IPS-20b (cell line): ENCODE results near the gene PLXNA3.
A peak's percentile ranks its signal among the peaks of the same experiment; 100 is the strongest.

Experiments
- H3K27ac ChIP-seq: one replicate; pipeline ENCODE4 v1.5.1; 2013; ENCODE audit warnings: low read length
- H3K27me3 ChIP-seq: 2 replicates; pipeline ENCODE4 v1.6.1; 2013; ENCODE audit warnings: mild to moderate bottlenecking, low read length, inconsistent platforms; ENCODE audit not compliant: insufficient read depth
- H3K36me3 ChIP-seq: 2 replicates; pipeline ENCODE4 v1.6.1; 2013; ENCODE audit warnings: low read depth, mild to moderate bottlenecking, inconsistent platforms, low read length, moderate library complexity; ENCODE audit not compliant: insufficient read depth
- H3K4me1 ChIP-seq: 2 replicates; pipeline ENCODE4 v1.6.1; 2013; ENCODE audit warnings: mild to moderate bottlenecking, control low read depth, inconsistent platforms, low read length, moderate library complexity; ENCODE audit not compliant: insufficient read depth
- H3K4me3 ChIP-seq: 2 replicates; pipeline ENCODE4 v1.5.1; 2013; ENCODE audit warnings: mild to moderate bottlenecking, low read length, inconsistent platforms
- H3K9ac ChIP-seq: 2 replicates; pipeline ENCODE4 v1.6.1; 2013; ENCODE audit warnings: low read depth, mild to moderate bottlenecking, inconsistent platforms, low read length, moderate library complexity
- H3K9me3 ChIP-seq: 2 replicates; pipeline ENCODE4 v1.6.1; 2013; ENCODE audit warnings: mild to moderate bottlenecking, low read depth, low read length, inconsistent platforms; ENCODE audit not compliant: insufficient read depth

PLXNA3 gene

DNA sequence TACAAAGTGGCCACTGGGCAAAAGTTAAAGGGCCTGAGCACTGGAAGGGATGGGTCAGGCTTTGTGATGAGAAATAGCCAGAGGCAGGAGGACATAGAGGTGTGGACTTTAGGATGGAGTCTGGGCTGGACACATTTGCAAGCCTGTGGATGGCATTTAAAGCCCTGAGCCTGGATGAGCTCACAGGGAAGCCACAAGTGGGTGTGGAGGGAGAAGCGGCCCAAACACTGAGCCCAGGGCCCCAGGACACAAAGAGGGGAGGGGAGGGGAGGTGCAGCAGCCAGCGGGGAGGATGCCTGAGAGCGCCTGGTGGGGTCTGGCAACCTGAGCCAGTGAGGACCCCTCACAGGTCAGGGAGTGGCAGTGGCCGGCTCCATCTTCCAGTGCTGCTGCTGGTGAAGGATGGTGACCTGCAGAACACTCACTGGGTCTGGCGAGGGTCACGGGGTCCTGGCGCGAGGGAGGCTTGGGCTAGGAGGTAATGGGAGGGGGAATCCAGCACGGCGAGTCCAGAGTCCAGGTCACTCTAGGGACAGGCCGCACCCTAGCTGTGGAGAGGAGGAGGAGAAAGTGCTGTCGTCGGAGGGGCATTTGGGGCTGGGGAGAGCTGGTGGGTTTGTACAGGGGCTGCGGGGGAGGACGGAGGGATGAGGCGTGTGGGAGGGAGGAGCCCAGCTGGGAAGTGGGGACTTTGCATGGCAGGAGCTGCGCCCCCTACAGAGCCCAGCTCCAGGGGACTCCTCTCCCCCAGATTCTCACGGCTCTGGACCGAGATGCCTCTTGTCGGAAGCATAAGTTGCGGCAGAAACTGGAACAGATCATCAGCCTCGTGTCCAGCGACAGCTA lies 14.0 kb downstream of the PLXNA3 start:
- Histone ChIP-seq H3K9me3 (no peaks in the 10 kb centered on the region), H3K4me3 (no peak overlapping the region), H3K4me1 (no peaks in the 10 kb centered on the region), H3K27me3 (no peaks in the 10 kb centered on the region), H3K36me3 (no peaks in the 10 kb centered on the region; the same call in none of the 2 replicates), H3K9ac (no peak overlapping the region), H3K27ac (no peak overlapping the region)

DNA sequence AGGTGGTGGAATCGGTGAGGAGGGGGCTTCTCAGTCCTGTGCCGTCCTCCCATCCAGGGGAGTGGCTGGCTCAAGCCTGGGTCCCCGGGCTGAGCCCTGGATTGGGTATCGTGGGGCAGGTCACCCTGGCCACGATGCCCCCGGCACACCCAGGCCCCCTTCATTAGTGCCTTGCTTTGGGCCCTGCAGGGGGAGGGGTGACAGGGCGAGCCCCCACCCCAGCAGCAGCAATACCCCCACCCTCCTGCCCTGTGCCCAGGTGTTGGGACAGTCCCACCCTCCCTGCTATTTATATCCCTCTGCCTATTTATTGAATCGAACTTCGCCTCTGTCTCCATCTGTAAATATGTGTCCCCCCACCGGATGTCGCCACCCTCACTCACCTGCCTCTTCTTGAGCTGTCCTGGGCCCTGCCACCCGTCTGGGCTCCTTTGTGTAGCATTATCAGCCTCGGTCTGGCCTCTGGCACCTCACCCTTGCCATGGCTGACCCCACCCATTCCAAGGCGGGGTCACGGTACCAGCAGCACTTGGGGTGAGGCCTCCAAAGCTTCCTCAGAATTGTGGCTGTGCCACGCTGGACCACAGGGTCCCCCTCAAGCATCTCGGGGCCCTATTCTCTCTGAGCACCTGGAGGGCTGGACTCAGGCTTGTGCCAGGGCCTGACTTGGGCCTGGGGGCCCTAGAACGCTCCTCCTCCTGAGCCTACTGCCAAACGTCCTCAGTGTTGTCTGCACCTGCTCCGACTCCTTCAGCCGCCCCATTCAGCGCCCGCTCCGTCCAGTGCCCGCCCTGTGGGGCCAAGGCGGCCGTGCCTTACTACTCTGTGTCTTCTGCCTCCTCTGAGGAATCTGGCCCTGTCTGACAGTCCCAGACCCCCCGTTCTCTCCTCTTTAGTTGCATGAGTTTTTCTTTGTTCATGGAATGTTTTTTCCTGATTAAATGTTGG lies 14.9 kb downstream of the PLXNA3 start:
- no peaks in the 10 kb centered on the region for H3K4me1 ChIP-seq
- H3K9ac ChIP-seq, result no peak overlapping the region
- no peak overlapping the region for H3K4me3 ChIP-seq
- no peaks in the 10 kb centered on the region; the same call in none of the 2 replicates for H3K36me3 ChIP-seq
- H3K27me3 ChIP-seq, result no peaks in the 10 kb centered on the region; the same call in 1 of the 2 replicates
- H3K27ac ChIP-seq, result no peak overlapping the region
- no peaks in the 10 kb centered on the region for H3K9me3 ChIP-seq

DNA sequence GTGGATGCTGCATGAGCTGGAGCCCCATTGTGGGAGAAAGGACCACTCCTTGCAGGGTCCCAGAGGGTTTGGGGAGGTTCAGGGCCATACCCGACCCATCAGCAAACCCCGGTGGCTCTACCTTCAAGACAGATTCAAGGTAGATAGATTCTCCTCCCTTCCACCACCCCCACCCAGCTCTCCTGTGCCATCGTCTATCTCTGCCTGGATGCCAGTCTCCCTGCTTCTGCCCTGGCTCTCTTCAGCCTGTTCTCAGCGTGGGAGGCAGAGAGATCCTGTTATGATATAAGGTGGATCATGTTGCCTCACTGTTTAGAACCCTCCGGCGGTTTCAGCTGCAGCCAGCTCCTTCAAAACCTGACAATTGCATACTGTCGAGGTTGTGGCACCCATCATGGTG lies 15.6 kb downstream of the PLXNA3 start:
- no peaks in the 10 kb centered on the region for H3K4me1 ChIP-seq
- no peak overlapping the region for H3K27ac ChIP-seq
- H3K27me3 ChIP-seq, result no peaks in the 10 kb centered on the region; the same call in 1 of the 2 replicates

DNA sequence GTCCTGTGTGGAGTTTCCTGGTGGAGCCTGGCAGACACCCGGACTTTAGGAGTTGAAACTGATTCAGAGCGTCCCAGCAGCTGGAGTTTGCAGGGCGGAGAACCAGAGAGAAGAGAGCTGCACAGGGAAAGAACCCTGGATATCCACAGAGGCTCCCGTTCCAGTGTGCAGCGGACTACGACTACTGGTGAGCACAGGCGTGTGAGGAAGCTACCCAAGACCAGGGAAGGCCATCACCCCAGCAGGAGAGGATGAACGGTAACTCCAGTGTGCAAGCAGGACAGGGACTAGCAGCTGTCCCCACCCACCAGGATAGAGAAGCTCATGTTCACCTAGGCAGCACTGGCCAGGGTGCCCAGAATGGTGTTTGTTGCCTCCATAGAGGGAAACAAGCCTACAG lies 18.7 kb downstream of the PLXNA3 start:
- H3K9ac ChIP-seq, result no peak overlapping the region
- H3K27me3 ChIP-seq, result no peaks in the 10 kb centered on the region; the same call in 1 of the 2 replicates
- H3K4me1 ChIP-seq, result no peaks in the 10 kb centered on the region
- H3K9me3 ChIP-seq, result no peaks in the 10 kb centered on the region
- no peak overlapping the region for H3K27ac ChIP-seq
- H3K4me3 ChIP-seq, result no peak overlapping the region
- H3K36me3 ChIP-seq, result no peaks in the 10 kb centered on the region

More for the DNA sequence above, 15.6 kb downstream of the PLXNA3 start:
- Histone ChIP-seq H3K4me3 (no peak overlapping the region), H3K9me3 (no peaks in the 10 kb centered on the region), H3K9ac (no peak overlapping the region), H3K36me3 (no peaks in the 10 kb centered on the region; the same call in none of the 2 replicates)

DNA sequence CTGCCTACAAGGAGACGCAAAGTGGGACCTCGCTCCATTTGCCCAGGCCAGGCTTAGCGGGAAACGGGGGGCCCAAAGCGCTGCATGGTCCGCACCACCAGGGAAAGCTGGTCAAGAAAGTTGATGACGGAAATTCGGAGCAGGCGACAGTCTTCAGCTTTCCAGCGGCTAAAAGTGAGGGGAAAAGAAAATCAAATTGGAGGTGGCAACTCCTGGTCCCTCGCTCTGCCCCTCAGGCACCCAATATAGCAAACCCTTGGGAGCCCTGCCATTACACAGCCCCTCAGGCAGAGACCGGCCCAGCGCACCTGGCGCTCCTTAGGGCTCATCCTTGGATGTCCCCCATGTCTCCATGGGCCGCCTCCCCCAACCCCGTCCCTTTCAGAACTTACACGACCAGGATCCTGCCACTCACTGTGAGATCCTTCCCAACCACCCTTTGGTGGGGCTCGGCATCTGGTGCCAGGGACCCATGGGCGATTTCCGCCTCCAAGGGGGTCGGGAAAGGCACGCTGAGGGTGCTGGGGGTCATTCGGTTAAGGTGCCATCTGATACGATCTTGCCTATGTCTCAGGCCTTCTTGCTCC lies 19.9 kb downstream of the PLXNA3 start:
- H3K27me3 ChIP-seq, result no peaks in the 10 kb centered on the region; the same call in 1 of the 2 replicates
- H3K4me1 ChIP-seq, result no peaks in the 10 kb centered on the region
- H3K9me3 ChIP-seq, result no peaks in the 10 kb centered on the region
- peak overlapping the region; percentile 60 for H3K4me3 ChIP-seq
- no peak overlapping the region for H3K27ac ChIP-seq
- no peak overlapping the region for H3K9ac ChIP-seq
- H3K36me3 ChIP-seq, result no peaks in the 10 kb centered on the region

DNA sequence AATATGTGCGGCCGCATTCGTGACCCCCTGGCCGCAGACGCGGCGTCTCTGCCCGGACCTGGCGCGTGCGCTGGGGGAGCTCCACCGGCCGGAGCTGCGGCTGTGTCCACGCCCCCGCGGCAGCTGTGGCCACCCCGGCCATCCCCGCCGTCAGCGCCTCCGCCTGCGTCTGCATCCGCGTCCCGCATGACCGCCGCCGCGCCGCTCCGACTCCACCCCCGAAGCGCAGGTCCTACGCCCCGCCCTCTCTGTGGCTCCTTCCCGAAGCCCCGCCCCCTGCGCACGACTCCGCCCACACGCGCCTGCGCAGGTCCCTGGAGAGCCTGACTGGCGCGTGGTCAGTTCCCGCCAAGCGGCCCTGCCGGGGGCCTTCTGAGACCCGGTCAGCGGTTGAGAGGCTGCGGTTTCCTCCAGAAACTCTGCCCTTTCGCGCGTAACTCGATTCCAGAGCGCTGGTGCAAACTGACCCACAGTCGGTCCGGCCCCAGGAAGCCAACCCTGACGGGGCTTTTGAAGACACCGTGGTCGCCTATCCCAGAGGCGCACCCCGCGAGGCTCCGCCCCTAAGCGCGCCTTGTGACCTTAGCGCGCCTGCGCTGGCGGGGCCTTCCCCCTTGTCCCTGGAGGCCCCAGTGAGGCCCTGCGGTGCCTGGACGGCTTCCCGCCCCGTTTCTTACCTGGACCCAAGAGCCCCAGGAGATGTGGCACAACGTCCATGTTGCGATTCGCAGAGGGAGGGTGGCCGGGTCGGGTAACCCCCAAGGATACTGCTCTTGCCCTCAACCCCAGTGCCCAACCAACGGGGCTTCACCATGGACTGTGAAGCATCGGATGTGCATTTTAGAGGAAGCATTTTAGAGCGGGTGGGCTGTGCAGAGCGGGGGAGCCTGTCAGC lies 20.9 kb downstream of the PLXNA3 start, which contains the start of gene LAGE3:
Gene LAGE3, minus strand, starts transcription at position 554 of the 895 bp plus-strand sequence. Its CDS starts 366 bp downstream, at position 188.
- peak within 1 kb of the TSS; percentile 60 for H3K4me3 ChIP-seq
- no peak within 1 kb of the TSS for H3K27ac ChIP-seq
- H3K36me3 ChIP-seq, result no peaks in the 10 kb centered on the region
- no peaks in the 10 kb centered on the region for H3K4me1 ChIP-seq
- no peaks in the 10 kb centered on the region; the same call in 1 of the 2 replicates for H3K27me3 ChIP-seq
- H3K9ac ChIP-seq, result peak within 1 kb of the TSS; percentile 48; the same call in 1 of the 2 replicates
- no peaks in the 10 kb centered on the region for H3K9me3 ChIP-seq

DNA sequence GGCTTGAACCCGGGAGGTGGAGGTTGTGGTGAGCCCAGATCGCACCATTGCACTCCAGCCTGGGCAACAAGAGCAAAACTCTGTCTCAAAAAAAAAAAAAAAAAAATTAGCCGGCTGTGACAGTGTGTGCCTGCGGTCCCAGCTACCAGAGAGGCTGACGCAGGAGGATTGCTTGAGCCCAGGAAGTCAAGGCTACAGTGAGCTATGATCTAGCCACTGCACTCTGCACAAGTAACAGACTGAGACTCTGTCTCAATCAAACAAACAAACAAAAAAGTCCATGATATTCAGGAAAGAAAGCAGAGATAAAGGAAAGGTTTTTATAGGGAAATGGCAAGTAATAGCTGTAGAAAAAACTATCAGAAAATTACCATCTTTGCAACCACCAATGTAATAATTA lies 23.1 kb downstream of the PLXNA3 start:
- Histone ChIP-seq H3K9ac (no peak overlapping the region), H3K4me3 (no peak overlapping the region), H3K27me3 (no peaks in the 10 kb centered on the region; the same call in 1 of the 2 replicates), H3K9me3 (no peaks in the 10 kb centered on the region), H3K36me3 (no peaks in the 10 kb centered on the region), H3K27ac (no peak overlapping the region), H3K4me1 (no peaks in the 10 kb centered on the region)

DNA sequence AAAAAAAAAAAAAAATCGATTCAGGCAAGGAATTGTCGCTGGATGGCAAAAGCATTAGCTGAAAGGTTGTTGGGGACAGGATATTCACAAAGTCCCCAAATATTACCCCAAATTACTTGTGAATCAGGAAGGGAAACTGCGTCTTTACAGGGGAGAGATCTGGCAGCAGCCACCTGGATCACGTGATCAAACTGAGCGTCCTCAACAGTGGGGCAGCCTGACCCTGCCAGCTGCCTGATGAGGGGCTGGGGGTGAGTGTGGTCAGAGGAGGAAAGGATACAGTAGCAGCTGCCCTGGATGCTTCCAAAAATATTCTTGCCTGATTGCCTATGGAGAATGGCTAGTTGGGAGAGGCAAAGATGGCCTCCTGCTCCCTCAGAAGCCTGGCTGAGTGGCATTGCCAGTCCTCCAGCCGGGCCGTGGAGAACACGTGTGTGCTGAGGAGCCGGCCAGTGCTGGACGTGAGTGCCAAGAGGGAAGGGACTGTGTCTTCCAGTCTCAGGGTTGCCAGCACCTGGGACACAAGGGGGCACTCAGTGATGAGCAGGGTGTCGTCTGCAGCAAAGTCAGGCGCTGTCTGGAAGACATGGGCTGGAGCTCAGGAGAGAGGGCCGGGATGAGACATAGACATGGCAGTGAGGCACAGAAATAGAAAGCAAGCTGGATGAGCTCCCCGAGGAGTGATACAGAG lies 24.0 kb downstream of the PLXNA3 start:
- H3K27me3 ChIP-seq, result no peaks in the 10 kb centered on the region; the same call in 1 of the 2 replicates
- no peak overlapping the region for H3K27ac ChIP-seq
- no peak overlapping the region for H3K9ac ChIP-seq
- H3K9me3 ChIP-seq, result no peaks in the 10 kb centered on the region
- H3K36me3 ChIP-seq, result no peaks in the 10 kb centered on the region
- H3K4me3 ChIP-seq, result no peak overlapping the region
- no peaks in the 10 kb centered on the region for H3K4me1 ChIP-seq

DNA sequence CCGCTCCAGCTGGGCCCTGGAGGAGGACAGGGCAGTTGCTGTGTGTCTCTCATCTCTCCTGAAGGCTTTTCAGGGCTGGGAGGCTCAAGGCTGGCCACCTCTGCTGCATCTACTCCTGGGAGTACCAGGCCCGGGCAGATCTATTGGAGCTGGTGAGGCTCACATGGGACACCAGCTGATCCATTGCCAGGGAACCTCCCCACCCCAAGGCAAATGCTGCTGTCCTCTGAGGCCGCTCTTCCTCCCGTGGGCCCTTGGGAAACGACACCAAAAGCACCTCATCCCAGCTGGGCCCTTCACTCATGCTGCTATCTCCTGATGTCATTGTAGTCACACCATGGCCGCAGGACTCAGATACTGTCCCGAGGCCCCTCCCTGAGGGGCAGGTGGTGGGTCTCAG lies 24.7 kb downstream of the PLXNA3 start:
- no peaks in the 10 kb centered on the region for H3K9me3 ChIP-seq
- no peaks in the 10 kb centered on the region for H3K4me1 ChIP-seq
- no peak overlapping the region for H3K9ac ChIP-seq

DNA sequence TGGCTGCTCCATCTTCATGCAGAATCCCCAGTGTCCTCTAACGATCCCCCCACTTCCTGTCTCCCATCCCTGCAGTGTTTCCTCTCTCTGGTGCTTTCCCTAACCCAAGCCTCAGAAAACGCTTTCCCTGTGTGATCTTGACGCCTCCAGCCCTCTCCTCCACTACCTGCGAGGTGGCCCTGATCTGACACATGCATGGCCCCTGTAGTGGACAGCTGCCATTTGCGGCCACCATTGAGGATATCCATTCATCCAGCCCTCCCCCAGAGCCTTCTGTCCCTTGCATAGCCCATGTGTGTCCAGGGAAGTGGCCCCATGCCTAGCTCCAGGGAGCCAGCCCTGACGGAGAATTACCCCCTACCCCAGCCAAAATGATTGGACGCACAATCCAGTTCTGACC lies 25.2 kb downstream of the PLXNA3 start:
- H3K27ac ChIP-seq, result no peak overlapping the region
- no peak overlapping the region for H3K9ac ChIP-seq
- H3K4me1 ChIP-seq, result no peaks in the 10 kb centered on the region
- no peaks in the 10 kb centered on the region for H3K9me3 ChIP-seq
- no peaks in the 10 kb centered on the region; the same call in 1 of the 2 replicates for H3K27me3 ChIP-seq
- no peak overlapping the region for H3K4me3 ChIP-seq
- no peaks in the 10 kb centered on the region for H3K36me3 ChIP-seq

More for the DNA sequence above, 24.7 kb downstream of the PLXNA3 start:
- Histone ChIP-seq H3K27me3 (no peaks in the 10 kb centered on the region; the same call in 1 of the 2 replicates), H3K27ac (no peak overlapping the region), H3K4me3 (no peak overlapping the region), H3K36me3 (no peaks in the 10 kb centered on the region)
